SK-N-SH (cell line): ENCODE results near the gene TSEN15. TPM values are rescaled to one million over a fixed set of nuclear protein-coding genes. Genes with fewer than 3 reads are reported as not detected.

Experiments used
- CTCF ChIA-PET: fragments of 300-600, 350-600 bp; formaldehyde crosslinking; extraction: SDS; loops from one replicate; lab custom pipeline; 2021; lab: Yijun Ruan, JAX
- POLR2A ChIA-PET: fragments of 350-600 bp; sonication (Branson Sonifier 250); formaldehyde crosslinking; extraction: SDS; loops from one replicate; lab custom pipeline; 2020; ENCODE audit warnings: antibody characterized with exemption, inconsistent platforms; lab: Yijun Ruan, JAX
- DNase-seq: peaks from one replicate; pipeline ENCODE4 v3.0.0; 2012
- H2AFZ ChIP-seq: fragments of 200-600 bp; sonication (generic); 2 replicates; pipeline ENCODE4 v1.8.1; 2016; ENCODE audit warnings: antibody characterized with exemption, mild to moderate bottlenecking, low read depth
- H3F3A ChIP-seq: fragments of 200-600 bp; sonication (generic); replicated peaks from 2 replicates; pipeline ENCODE3; 2016; ENCODE audit warnings: antibody characterized with exemption, mild to moderate bottlenecking; ENCODE audit not compliant: insufficient read depth
- H3K27ac ChIP-seq, 2 experiments: fragments of 200-500 bp in 1 of 2; fragments of 200-600 bp in 1 of 2; sonication (Bioruptor generic) in 1 of 2; sonication (generic), shearing (Covaris generic) in 1 of 2; 2 replicates each; pipeline versions ENCODE4 v1.5.1 to v1.6.1; 2014 to 2016; ENCODE audit warnings: low read depth in 2 of 2, inconsistent platforms in 1 of 2, low read length in 1 of 2, mild to moderate bottlenecking in 1 of 2, mixed read lengths in 1 of 2
- H3K27me3 ChIP-seq: fragments of 200-600 bp; sonication (generic), shearing (Covaris generic); 2 replicates; pipeline ENCODE4 v1.6.1; 2016; ENCODE audit warnings: mixed run types; ENCODE audit not compliant: insufficient read depth
- H3K36me3 ChIP-seq, 2 experiments: fragments of 200-500 bp in 1 of 2; fragments of 200-600 bp in 1 of 2; sonication (Bioruptor generic) in 1 of 2; sonication (generic) in 1 of 2; replicated peaks in 1 of 2; 2 replicates each; pipeline versions ENCODE3 to v1.5.1; 2014 to 2016; ENCODE audit warnings: low read length in 1 of 2, mild to moderate bottlenecking in 1 of 2; ENCODE audit not compliant: insufficient read depth in 2 of 2, control insufficient read depth in 1 of 2
- H3K4me1 ChIP-seq, 2 experiments: fragments of 200-500 bp in 1 of 2; fragments of 200-600 bp in 1 of 2; sonication (Bioruptor generic) in 1 of 2; sonication (generic), shearing (Covaris generic) in 1 of 2; 2 replicates each; pipeline versions ENCODE4 v1.5.1 to v1.6.1; 2014 to 2016; ENCODE audit warnings: low read depth in 1 of 2, low read length in 1 of 2, mixed run types in 1 of 2; ENCODE audit not compliant: insufficient read depth in 2 of 2, control insufficient read depth in 1 of 2
- H3K4me2 ChIP-seq: fragments of 200-600 bp; sonication (generic), shearing (Covaris generic); 2 replicates; pipeline ENCODE4 v1.6.1; 2017; ENCODE audit warnings: mixed run types
- H3K4me3 ChIP-seq, 2 experiments: fragments of 200-500 bp in 1 of 2; fragments of 200-600 bp in 1 of 2; sonication (Bioruptor generic) in 1 of 2; sonication (generic), shearing (Covaris generic) in 1 of 2; 2 replicates each; pipeline versions ENCODE4 v1.5.1 to v1.8.1; 2014 to 2016; ENCODE audit warnings: low read depth in 2 of 2, inconsistent platforms in 1 of 2, low read length in 1 of 2, mild to moderate bottlenecking in 1 of 2, mixed read lengths in 1 of 2, moderate library complexity in 1 of 2
- H3K79me2 ChIP-seq: fragments of 200-600 bp; sonication (generic); 2 replicates; pipeline ENCODE4 v1.8.1; 2017; ENCODE audit warnings: mild to moderate bottlenecking; ENCODE audit not compliant: insufficient read depth
- H3K9ac ChIP-seq: fragments of 200-600 bp; sonication (generic); 2 replicates; pipeline ENCODE4 v1.6.1; 2017; ENCODE audit warnings: mixed run types
- H3K9me2 ChIP-seq: fragments of 200-600 bp; sonication (generic); 2 replicates; pipeline ENCODE4 v1.6.1; 2017; ENCODE audit warnings: mixed run types
- H3K9me3 ChIP-seq: fragments of 200-600 bp; sonication (generic); 2 replicates; pipeline ENCODE4 v1.6.1; 2017; ENCODE audit warnings: mixed run types, mild to moderate bottlenecking, moderate library complexity
- H4K20me1 ChIP-seq: fragments of 200-600 bp; sonication (generic); 2 replicates; pipeline ENCODE4 v1.6.1; 2017; ENCODE audit warnings: mild to moderate bottlenecking, mixed run types; ENCODE audit not compliant: insufficient read depth
- EP300 ChIP-seq, 2 experiments: IDR thresholded peaks; 2 replicates each; pipeline versions ENCODE4 v1.4.0 to v1.6.1; 2012; ENCODE audit warnings: borderline replicate concordance in 1 of 2, low read depth in 1 of 2, low read length in 1 of 2
- FOXM1 ChIP-seq: IDR thresholded peaks from 2 replicates; pipeline ENCODE4 v1.4.0; 2012; ENCODE audit warnings: low read depth, mild to moderate bottlenecking
- GATA2 ChIP-seq: sonication (generic); formaldehyde crosslinking; IDR thresholded peaks from 2 replicates; pipeline ENCODE4 v1.5.0; 2020; ENCODE audit warnings: mild to moderate bottlenecking, missing genetic modification reagents
- IRF3 ChIP-seq: fragments of 150-350 bp; IDR thresholded peaks from 2 replicates; pipeline ENCODE4 v1.6.1; 2016; ENCODE audit warnings: mild to moderate bottlenecking, low read depth, low read length
- JUND ChIP-seq: IDR thresholded peaks from 2 replicates; pipeline ENCODE4 v1.4.0; 2012
- MEF2A ChIP-seq: IDR thresholded peaks from 2 replicates; pipeline ENCODE4 v1.4.0; 2012; ENCODE audit warnings: low read depth, borderline replicate concordance
- REST ChIP-seq: IDR thresholded peaks from 2 replicates; pipeline ENCODE4 v1.6.1; 2012; ENCODE audit warnings: mild to moderate bottlenecking, low read depth, low read length, moderate library complexity
- RXRA ChIP-seq: IDR thresholded peaks from 2 replicates; pipeline ENCODE4 v1.4.0; 2012; ENCODE audit warnings: low read depth, mild to moderate bottlenecking, borderline replicate concordance
- SMC3 ChIP-seq: IDR thresholded peaks from 2 replicates; pipeline ENCODE4 v1.6.1; 2012; ENCODE audit warnings: low read depth, low read length, improper control_type of control experiment
- TEAD4 ChIP-seq: IDR thresholded peaks from 2 replicates; pipeline ENCODE4 v1.4.0; 2012; ENCODE audit warnings: mild to moderate bottlenecking, borderline replicate concordance; ENCODE audit not compliant: insufficient read depth
- YY1 ChIP-seq: IDR thresholded peaks from 2 replicates; pipeline ENCODE4 v1.4.0; 2012; ENCODE audit warnings: low read depth, mild to moderate bottlenecking
- WGBS: methylation state at CpG from one replicate; pipeline ENCODE4 v1.1.6; 2017; ENCODE audit warnings: low lambda C conversion rate; 5-methylcytosine and 5-hydroxymethylcytosine counted together
- polyA plus RNA-seq, 3 experiments: library from polyadenylated mRNA; depleted of rRNA; stranded (reverse); fragments of >200 nt; gene quantifications; 2 replicates each; pipeline ENCODE4 v1.2.3, GENCODE V29; 2012
- TF ChIP-seq, protein P1 (sequence below): IDR thresholded peaks from 2 replicates; pipeline ENCODE4; 2012

TSEN15 gene
- polyA plus RNA-seq, 1 of the 3 experiments (the other 2 are of a cell fraction), result 29.0 TPM

DNA sequence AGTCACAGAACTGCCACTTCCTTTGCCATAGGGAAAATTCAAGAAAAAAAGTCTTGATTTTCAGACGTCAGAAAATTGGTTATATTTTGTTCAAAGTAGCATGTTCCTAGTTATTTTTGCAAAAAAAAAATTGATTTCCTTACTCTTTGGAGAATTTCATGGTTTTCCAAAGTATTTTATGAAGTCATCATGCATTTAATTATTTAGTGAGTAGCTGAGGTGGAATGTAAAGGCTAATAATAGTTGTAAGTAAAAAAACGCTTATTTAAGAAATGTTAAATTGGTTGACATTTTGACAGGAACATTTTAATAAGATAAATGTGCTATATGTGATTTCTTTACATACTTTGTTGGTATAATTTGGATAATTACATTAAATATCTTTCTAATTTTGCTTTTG, 20.8 kb downstream of the TSEN15 start:
- Histone ChIP-seq H3K79me2 (no peaks in the 10 kb centered on the region; the same call in 1 of the 2 replicates), H3K4me2 (no peak overlapping the region), H4K20me1 (no peaks in the 10 kb centered on the region), H3K27me3 (no peaks in the 10 kb centered on the region), H3K9me3 (peaks cover 4% of the 10 kb centered on the region; the same call in 1 of the 2 replicates), H3F3A (peaks cover 12% of the 10 kb centered on the region), H3K9me2 (no peaks in the 10 kb centered on the region), H3K4me3 (no peak overlapping the region), H2AFZ (no peak overlapping the region), H3K4me1 (peaks cover 0 to 13% of the 10 kb centered on the region in 2 experiments; a peak in 2 of 4 replicates), H3K36me3 (peaks cover 25 to 49% of the 10 kb centered on the region in 2 experiments), H3K9ac (no peak overlapping the region), H3K27ac (peak overlapping the region in 1 of 2 experiments; percentile 58; a peak in 3 of 4 replicates)
- CTCF ChIA-PET, result interaction anchor here (1.0 to 1.5 kb wide), 2 partner anchors 153 to 620 kb away, joined by 3 read pairs; no protein-coding TSS in a partner anchor
- 46% methylated on average over 2 of the region's 2 CpGs for WGBS
- no peak for TF ChIP-seq SMC3
- no peak for TF ChIP-seq TEAD4
- no peak for TF ChIP-seq EP300 (IDR thresholded peaks at IDR 0.05; ENCODE audit: borderline replicate concordance in 1 of 2, low read depth in 1 of 2, low read length in 1 of 2)
- no peak for TF ChIP-seq RXRA
- no peak; the same call in 1 of the 2 replicates for TF ChIP-seq JUND
- TF ChIP-seq MEF2A, result peak; percentile 22; the same call in 1 of the 2 replicates
- TF ChIP-seq FOXM1, result no peak
- TF ChIP-seq IRF3, result no peak
- TF ChIP-seq REST, result no peak
- TF ChIP-seq, protein P1, sequence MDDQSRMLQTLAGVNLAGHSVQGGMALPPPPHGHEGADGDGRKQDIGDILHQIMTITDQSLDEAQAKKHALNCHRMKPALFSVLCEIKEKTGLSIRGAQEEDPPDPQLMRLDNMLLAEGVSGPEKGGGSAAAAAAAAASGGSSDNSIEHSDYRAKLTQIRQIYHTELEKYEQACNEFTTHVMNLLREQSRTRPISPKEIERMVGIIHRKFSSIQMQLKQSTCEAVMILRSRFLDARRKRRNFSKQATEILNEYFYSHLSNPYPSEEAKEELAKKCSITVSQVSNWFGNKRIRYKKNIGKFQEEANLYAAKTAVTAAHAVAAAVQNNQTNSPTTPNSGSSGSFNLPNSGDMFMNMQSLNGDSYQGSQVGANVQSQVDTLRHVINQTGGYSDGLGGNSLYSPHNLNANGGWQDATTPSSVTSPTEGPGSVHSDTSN, result peak; percentile 25; the same call in 1 of the 2 replicates
- no peak for TF ChIP-seq YY1
- no peak for TF ChIP-seq GATA2 (CRISPR knock-in tag)
- no peak for DNase-seq
- POLR2A ChIA-PET, result no interaction called here
